Neural progenitor cell (in vitro differentiated cells): ENCODE measurements around the gene MBD1. TPM values are rescaled to one million over a fixed set of nuclear protein-coding genes. Genes with fewer than 3 reads are reported as not detected.

ENCODE experiments used
- DNase-seq: peaks from one replicate; pipeline ENCODE4 v3.0.0-alpha.2; 2016; ENCODE audit warnings: low spot score
- H2AFZ ChIP-seq: fragments of 200-600 bp; sonication (generic); replicated peaks from 2 replicates; pipeline ENCODE4 v1.6.1; 2016; ENCODE audit warnings: antibody characterized with exemption
- H3F3A ChIP-seq: fragments of 200-600 bp; sonication (generic); 2 replicates; pipeline ENCODE4 v1.6.1; 2016; ENCODE audit warnings: antibody characterized with exemption, low read depth
- H3K27ac ChIP-seq: fragments of 200-600 bp; sonication (generic); 2 replicates; pipeline ENCODE4 v1.5.1; 2016; ENCODE audit warnings: mild to moderate bottlenecking
- H3K27me3 ChIP-seq: fragments of 200-600 bp; sonication (generic); 2 replicates; pipeline ENCODE4 v1.6.1; 2016; ENCODE audit warnings: mild to moderate bottlenecking, moderate library complexity
- H3K36me3 ChIP-seq: fragments of 200-600 bp; sonication (generic); 2 replicates; pipeline ENCODE4 v1.5.1; 2016
- H3K4me1 ChIP-seq: fragments of 200-600 bp; sonication (generic); 2 replicates; pipeline ENCODE4 v1.6.1; 2016; ENCODE audit warnings: mixed run types
- H3K4me2 ChIP-seq: fragments of 200-600 bp; sonication (generic); 2 replicates; pipeline ENCODE4 v1.6.1; 2016
- H3K4me3 ChIP-seq: fragments of 200-600 bp; sonication (generic); 2 replicates; pipeline ENCODE4 v1.5.1; 2016
- H3K79me2 ChIP-seq: fragments of 200-600 bp; sonication (generic); 2 replicates; pipeline ENCODE4 v1.6.1; 2016; ENCODE audit warnings: low read depth
- H3K9ac ChIP-seq: fragments of 200-600 bp; sonication (generic); 2 replicates; pipeline ENCODE4 v1.6.1; 2016
- H3K9me3 ChIP-seq: fragments of 200-600 bp; sonication (generic); 2 replicates; pipeline ENCODE4 v1.5.1; 2016; ENCODE audit warnings: low read depth
- H4K20me1 ChIP-seq: fragments of 200-600 bp; sonication (generic); 2 replicates; pipeline ENCODE4 v1.6.1; 2016; ENCODE audit warnings: low read depth
- H3K27ac Mint-ChIP-seq: 3 replicates; pipeline ENCODE4 v1.8.0; 2021; ENCODE audit warnings: mixed read lengths
- H3K27me3 Mint-ChIP-seq: 2 replicates; pipeline ENCODE4 v1.8.0; 2022; ENCODE audit warnings: low read depth, mild to moderate bottlenecking, inconsistent platforms, moderate library complexity, mixed read lengths; ENCODE audit not compliant: insufficient read depth
- H3K36me3 Mint-ChIP-seq: 3 replicates; pipeline ENCODE4 v1.8.0; 2021; ENCODE audit warnings: mixed read lengths
- H3K4me1 Mint-ChIP-seq: 3 replicates; pipeline ENCODE4 v1.8.0; 2021; ENCODE audit warnings: mixed read lengths
- H3K4me3 Mint-ChIP-seq: 3 replicates; pipeline ENCODE4 v1.8.0; 2021; ENCODE audit warnings: mild to moderate bottlenecking, moderate library complexity, mixed read lengths
- H3K9me3 Mint-ChIP-seq: 3 replicates; pipeline ENCODE4 v1.8.0; 2020; ENCODE audit warnings: mixed read lengths
- EZH2 ChIP-seq: fragments of 200-600 bp; sonication (generic); IDR thresholded peaks from 2 replicates; pipeline ENCODE4 v1.6.1; 2017; ENCODE audit warnings: antibody characterized with exemption, mild to moderate bottlenecking, moderate library complexity
- EZH2phosphoT487 ChIP-seq: fragments of 200-600 bp; sonication (generic); IDR thresholded peaks from 2 replicates; pipeline ENCODE4 v1.6.1; 2017; ENCODE audit warnings: antibody characterized with exemption
- total RNA-seq: library from RNA; depleted of rRNA; stranded (reverse); fragments of >200 nt; gene quantifications from 2 replicates; pipeline ENCODE4 v1.2.3, GENCODE V29; 2015; ENCODE audit warnings: low replicate concordance
- TF ChIP-seq, protein P1 (sequence below): fragments of 200-600 bp; sonication (generic); IDR thresholded peaks from 2 replicates; pipeline ENCODE4 v1.5.1; 2017; ENCODE audit warnings: antibody characterized with exemption, mild to moderate bottlenecking

Gene MBD1
- total RNA-seq, 1 donor from 2014 or later = 32.7 TPM

DNA sequence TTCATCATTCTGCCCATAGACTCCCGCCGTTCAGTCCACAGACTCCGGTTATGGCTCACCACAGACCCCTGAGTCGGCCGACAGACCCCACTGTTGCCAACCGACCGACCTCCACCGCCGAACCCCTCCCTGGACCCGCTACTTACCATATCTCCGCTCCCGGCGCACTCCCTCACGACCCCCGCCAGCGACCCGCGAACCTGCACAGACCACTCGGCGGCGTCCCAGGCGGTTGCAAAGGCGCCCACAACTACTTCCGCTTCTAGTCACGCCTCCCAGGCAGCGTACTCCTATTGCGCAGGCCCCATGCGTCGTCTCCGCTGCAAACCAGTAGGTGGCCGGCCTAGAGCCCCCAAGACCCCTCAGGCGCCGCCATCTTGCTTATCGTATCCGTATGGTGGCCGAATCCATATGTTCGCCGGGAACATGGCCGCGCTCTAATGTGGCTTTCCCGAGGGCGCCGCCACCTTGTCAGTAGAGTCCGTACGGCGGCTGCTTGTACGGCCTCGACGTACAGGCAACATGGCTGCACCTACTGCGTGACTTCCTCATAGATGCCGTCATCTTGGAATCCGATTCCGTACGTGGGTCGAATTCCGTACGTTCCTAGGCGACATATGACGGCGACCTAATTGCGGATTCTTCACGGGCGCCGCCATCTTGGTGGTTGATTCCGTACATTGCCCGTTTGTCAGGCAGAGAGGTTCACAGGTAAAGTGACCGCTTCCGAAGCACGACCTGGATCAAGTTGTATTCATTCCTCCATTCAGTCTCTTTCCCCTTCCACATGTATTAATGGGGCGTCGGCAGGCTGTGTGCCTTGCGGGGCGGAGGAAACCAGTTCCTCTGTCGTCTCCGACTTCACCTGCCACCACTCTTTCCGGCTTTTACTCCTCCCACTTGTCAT, 6.4 kb upstream of the MBD1 start, which contains the start of gene CXXC1:
Gene CXXC1, minus strand, starts transcription at position 252 of the 907 bp plus-strand sequence. Its CDS starts 103 bp downstream, at position 149.
- Histone ChIP-seq H3K4me1 (peaks cover 3% of the 10 kb centered on the region), H3K79me2 (peaks cover 11% of the 10 kb centered on the region), H3K9me3 (no peaks in the 10 kb centered on the region), H2AFZ (peak within 1 kb of the TSS; percentile 98), H3K4me3 (peak within 1 kb of the TSS; percentile 79), H3K27me3 (no peaks in the 10 kb centered on the region), H4K20me1 (no peaks in the 10 kb centered on the region), H3K27ac (no peak within 1 kb of the TSS), H3F3A (no peaks in the 10 kb centered on the region), H3K36me3 (no peaks in the 10 kb centered on the region), H3K4me2 (peak within 1 kb of the TSS; percentile 83), H3K9ac (peak within 1 kb of the TSS; percentile 44)
- peak within 1 kb of the TSS; percentile 94 for H3K27ac Mint-ChIP-seq
- peaks cover 14% of the 10 kb centered on the region for H3K4me1 Mint-ChIP-seq
- H3K9me3 Mint-ChIP-seq = no peaks in the 10 kb centered on the region
- H3K27me3 Mint-ChIP-seq = peaks cover 12% of the 10 kb centered on the region
- H3K4me3 Mint-ChIP-seq = peak within 1 kb of the TSS; percentile 98
- DNase-seq = peak; percentile 100
- TF ChIP-seq, protein P1, sequence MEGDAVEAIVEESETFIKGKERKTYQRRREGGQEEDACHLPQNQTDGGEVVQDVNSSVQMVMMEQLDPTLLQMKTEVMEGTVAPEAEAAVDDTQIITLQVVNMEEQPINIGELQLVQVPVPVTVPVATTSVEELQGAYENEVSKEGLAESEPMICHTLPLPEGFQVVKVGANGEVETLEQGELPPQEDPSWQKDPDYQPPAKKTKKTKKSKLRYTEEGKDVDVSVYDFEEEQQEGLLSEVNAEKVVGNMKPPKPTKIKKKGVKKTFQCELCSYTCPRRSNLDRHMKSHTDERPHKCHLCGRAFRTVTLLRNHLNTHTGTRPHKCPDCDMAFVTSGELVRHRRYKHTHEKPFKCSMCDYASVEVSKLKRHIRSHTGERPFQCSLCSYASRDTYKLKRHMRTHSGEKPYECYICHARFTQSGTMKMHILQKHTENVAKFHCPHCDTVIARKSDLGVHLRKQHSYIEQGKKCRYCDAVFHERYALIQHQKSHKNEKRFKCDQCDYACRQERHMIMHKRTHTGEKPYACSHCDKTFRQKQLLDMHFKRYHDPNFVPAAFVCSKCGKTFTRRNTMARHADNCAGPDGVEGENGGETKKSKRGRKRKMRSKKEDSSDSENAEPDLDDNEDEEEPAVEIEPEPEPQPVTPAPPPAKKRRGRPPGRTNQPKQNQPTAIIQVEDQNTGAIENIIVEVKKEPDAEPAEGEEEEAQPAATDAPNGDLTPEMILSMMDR = peak; percentile 49
- TF ChIP-seq EZH2phosphoT487 (no peak), EZH2 (no peak)
- H3K36me3 Mint-ChIP-seq = peaks cover 23% of the 10 kb centered on the region

DNA sequence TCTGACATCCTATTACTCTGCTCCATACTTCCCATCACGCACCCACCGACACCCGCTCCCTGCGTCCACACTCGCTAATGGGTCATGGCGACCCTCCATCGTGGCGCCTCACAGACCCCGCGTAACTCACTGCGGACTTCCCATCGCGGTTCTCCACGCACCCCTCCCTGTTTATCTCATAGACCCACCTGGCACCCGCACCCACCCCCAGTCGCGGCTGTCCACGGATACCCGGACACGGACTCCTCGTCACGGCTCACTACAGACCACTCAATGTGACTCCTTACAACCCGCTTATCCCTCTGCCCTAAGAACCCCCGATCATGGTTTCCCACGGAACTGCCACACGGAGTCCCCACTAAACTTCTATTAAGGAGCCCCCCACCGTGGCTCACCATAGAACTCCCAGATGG, 5.7 kb upstream of the MBD1 start:
- Histone ChIP-seq H3K79me2 (peaks cover 11% of the 10 kb centered on the region), H3F3A (peaks cover 4% of the 10 kb centered on the region), H3K9me3 (no peaks in the 10 kb centered on the region), H4K20me1 (no peaks in the 10 kb centered on the region), H3K9ac (peak overlapping the region; percentile 44), H3K4me1 (peaks cover 5% of the 10 kb centered on the region), H3K36me3 (no peaks in the 10 kb centered on the region), H3K4me3 (peak overlapping the region; percentile 79), H3K27ac (no peak overlapping the region), H3K27me3 (no peaks in the 10 kb centered on the region), H3K4me2 (peak overlapping the region; percentile 83), H2AFZ (peak overlapping the region; percentile 68)
- peaks cover 23% of the 10 kb centered on the region for H3K36me3 Mint-ChIP-seq
- H3K27ac Mint-ChIP-seq = peak overlapping the region; percentile 94
- H3K9me3 Mint-ChIP-seq = no peaks in the 10 kb centered on the region
- TF ChIP-seq EZH2 = no peak
- TF ChIP-seq, protein P1 = no peak
- TF ChIP-seq EZH2phosphoT487 = no peak
- peaks cover 14% of the 10 kb centered on the region for H3K27me3 Mint-ChIP-seq
- H3K4me1 Mint-ChIP-seq = peaks cover 16% of the 10 kb centered on the region
- no peak for DNase-seq
- peak overlapping the region; percentile 98 for H3K4me3 Mint-ChIP-seq

DNA sequence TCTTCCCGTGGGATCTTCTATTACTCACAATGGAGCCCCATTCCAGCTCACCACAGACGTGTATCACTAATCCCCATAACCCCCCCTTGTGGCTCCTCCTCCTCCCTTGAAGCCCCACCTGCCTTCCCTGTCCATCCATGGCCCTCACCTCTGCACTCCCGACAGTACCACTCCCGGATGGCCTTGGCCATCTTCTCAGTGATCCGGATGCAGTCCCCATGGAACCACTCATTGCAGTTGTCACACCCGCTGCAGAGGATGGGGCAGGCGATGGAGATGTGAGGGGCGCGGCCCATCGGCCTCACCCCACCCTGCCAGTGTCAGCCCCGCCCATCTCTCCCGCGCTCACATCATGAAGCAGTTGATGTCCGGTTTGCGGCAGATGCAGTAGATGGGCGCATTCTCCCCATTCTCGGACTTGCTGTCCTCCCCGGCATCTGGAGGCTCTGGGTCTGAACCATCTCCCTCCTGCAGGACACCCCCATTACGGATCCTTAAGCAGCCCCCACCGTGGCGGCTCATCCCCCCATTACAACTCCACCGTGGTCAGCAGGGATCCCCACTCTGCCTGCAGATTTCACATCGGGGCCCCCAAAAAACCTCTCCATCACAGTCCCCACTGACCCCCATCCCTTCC, 5.2 kb upstream of the MBD1 start:
- Histone ChIP-seq H3K27me3 (no peaks in the 10 kb centered on the region), H3K36me3 (no peaks in the 10 kb centered on the region), H3K9ac (peak overlapping the region; percentile 44), H3K4me3 (peak overlapping the region; percentile 79), H3K27ac (no peak overlapping the region), H2AFZ (no peak overlapping the region), H4K20me1 (no peaks in the 10 kb centered on the region), H3F3A (peaks cover 8% of the 10 kb centered on the region), H3K9me3 (no peaks in the 10 kb centered on the region), H3K4me1 (peaks cover 7% of the 10 kb centered on the region), H3K4me2 (peak overlapping the region; percentile 83), H3K79me2 (peaks cover 11% of the 10 kb centered on the region)
- Mint-ChIP-seq H3K27ac (peak overlapping the region; percentile 94), H3K9me3 (no peaks in the 10 kb centered on the region), H3K4me3 (peak overlapping the region; percentile 98), H3K4me1 (peaks cover 16% of the 10 kb centered on the region), H3K27me3 (peaks cover 14% of the 10 kb centered on the region), H3K36me3 (peaks cover 23% of the 10 kb centered on the region)
- TF ChIP-seq, protein P1 = no peak
- TF ChIP-seq EZH2phosphoT487 (no peak), EZH2 (no peak)
- peak; percentile 58 for DNase-seq
